Measurements from ENCODE around the gene NANP. TPM values are rescaled to one million over a fixed set of nuclear protein-coding genes. Genes with fewer than 3 reads are reported as not detected.
"Not testable (repeated sequence)": the region's sequence is repeated elsewhere in the genome, so short reads cannot be mapped to it uniquely, and the experiment has no call there.

NANP gene
- polyA plus RNA-seq, 1 experiment: 6.7 TPM

DNA sequence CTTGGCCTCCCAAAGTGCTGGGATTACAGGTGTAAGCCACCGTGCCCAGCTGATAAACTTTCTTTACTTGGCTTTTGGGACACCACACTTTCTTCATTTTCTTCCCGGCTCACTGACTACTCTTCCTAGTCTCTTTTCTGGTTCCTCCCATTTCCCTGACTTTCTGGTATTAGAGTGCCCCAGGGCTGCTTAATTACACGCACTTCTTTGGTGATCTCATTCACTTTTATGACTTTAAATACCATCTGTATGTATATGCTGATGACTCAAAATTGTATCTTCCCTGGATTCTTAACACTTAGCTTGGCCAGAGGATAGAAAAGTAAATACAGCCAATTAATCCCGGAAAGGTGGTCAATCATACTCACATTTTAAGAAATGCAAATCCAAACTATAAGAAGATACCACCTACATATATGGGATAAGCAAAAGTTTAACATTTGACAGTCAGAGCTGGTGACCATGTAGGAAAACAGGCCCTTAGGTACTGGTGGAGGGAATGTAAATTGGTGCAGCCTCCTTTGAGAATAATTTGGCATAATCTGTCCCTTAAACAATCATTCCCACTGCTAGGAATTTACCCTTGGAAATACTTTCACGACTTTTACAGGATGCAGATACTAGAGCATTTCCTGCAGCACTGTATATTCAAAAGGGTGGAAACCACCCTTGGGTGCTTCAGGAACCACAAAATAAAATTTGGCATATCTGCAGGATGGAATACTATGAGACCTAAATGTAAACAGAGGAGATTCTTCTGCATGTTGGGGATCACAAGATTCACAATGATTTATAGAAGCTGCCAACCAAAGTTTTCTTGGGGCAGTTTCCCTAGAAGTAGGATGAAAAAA, 9.4 kb upstream of the NANP start:
- CTCF ChIA-PET: no interaction called here
- Histone ChIP-seq H3K27ac (ENCODE audit: low read depth, low read length) (no peak overlapping the region), H3K4me3 (ENCODE audit: low read depth, low read length) (no peak overlapping the region), H3K27me3 (ENCODE audit: control insufficient read depth, insufficient read depth, low read length) (no peaks in the 10 kb centered on the region), H3K9me3 (ENCODE audit: control insufficient read depth, insufficient read depth, low read length) (no peaks in the 10 kb centered on the region)
- DNase-seq (ENCODE audit: low read depth, low spot score): no peak
- TF ChIP-seq, protein P1, sequence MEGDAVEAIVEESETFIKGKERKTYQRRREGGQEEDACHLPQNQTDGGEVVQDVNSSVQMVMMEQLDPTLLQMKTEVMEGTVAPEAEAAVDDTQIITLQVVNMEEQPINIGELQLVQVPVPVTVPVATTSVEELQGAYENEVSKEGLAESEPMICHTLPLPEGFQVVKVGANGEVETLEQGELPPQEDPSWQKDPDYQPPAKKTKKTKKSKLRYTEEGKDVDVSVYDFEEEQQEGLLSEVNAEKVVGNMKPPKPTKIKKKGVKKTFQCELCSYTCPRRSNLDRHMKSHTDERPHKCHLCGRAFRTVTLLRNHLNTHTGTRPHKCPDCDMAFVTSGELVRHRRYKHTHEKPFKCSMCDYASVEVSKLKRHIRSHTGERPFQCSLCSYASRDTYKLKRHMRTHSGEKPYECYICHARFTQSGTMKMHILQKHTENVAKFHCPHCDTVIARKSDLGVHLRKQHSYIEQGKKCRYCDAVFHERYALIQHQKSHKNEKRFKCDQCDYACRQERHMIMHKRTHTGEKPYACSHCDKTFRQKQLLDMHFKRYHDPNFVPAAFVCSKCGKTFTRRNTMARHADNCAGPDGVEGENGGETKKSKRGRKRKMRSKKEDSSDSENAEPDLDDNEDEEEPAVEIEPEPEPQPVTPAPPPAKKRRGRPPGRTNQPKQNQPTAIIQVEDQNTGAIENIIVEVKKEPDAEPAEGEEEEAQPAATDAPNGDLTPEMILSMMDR (IDR thresholded peaks at IDR 0.05; ENCODE audit: low read depth, low read length): no peak
- POLR2A ChIA-PET: no interaction called here

DNA sequence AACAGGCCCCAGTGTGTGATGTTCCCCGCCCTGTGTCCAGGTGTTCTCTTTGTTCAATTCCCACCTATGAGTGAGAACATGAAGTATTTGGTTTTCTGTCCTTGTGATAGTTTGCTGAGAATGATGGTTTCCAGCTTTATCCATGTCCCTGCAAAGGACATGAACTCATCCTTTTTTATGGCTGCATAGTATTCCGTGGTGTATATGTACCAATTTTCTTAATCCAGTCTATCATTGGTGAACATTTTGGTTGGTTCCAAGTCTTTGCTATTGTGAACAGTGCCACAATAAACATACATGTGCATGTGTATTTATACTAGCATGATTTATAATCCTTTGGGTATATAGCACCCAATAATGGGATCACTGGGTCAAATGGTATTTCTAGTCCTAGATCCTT, 6.8 kb upstream of the NANP start:
- H3K4me3 ChIP-seq (ENCODE audit: low read depth, low read length); CTCF ChIA-PET; H3K9me3 ChIP-seq (ENCODE audit: control insufficient read depth, insufficient read depth, low read length); H3K27me3 ChIP-seq (ENCODE audit: control insufficient read depth, insufficient read depth, low read length); POLR2A ChIA-PET; H3K27ac ChIP-seq (ENCODE audit: low read depth, low read length); DNase-seq (ENCODE audit: low read depth, low spot score): not testable (repeated sequence)

DNA sequence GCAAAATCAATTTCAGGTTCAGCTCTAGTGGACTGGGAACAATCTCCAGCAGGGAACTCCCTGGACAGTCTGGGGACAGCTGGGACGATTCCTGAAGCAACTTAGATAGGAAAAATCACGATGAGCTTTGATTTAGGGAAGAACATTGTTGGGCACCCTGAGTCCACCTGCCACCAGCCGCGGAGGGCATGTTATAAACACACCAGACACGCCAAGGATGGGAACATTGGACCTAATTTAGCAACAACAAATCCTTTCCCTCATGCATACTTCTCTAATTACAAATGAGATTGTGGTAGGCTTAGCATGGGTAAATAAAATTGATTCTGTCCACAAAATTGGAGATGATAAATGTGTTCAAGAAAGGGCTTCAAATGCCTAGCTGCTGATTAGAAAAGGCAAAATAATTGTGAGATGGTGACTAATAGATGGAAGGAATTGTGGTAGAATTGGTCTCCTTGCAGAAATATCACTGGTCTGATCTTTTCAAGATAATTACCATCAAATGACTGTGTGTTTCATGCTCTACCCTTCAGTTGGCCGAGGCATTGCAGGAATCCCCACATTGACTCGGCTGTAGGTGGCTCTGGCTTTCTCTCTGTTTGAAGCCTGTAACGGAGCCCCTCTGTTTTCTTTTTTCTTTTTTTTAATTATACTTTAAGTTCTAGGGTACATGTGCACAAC, 6.1 kb upstream of the NANP start:
- Histone ChIP-seq H3K27ac (ENCODE audit: low read depth, low read length) (no peak overlapping the region), H3K27me3 (ENCODE audit: control insufficient read depth, insufficient read depth, low read length) (no peaks in the 10 kb centered on the region), H3K9me3 (ENCODE audit: control insufficient read depth, insufficient read depth, low read length) (no peaks in the 10 kb centered on the region), H3K4me3 (ENCODE audit: low read depth, low read length) (no peak overlapping the region)
- TF ChIP-seq, protein P1 (IDR thresholded peaks at IDR 0.05; ENCODE audit: low read depth, low read length): no peak
- CTCF ChIA-PET: no interaction called here
- POLR2A ChIA-PET: no interaction called here
- DNase-seq (ENCODE audit: low read depth, low spot score): no peak

DNA sequence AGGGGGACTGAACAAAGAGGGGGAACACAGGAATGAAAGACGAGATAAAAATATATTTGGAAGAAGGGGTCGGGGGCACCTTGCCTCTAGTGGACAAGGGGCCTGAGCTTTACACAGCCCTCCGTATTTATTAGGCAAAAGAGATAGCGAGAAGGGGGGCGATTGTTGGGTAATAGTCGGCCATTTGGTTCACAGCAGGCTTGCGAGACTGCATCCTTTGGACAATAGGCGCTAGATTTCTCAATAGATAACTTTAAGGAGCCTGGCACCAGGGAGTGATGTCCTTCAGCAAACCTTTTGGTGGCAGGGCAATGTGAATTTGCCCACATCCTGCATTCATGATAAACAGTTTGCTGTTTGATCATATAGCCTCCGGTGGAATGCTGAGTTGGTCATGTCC, 3.0 kb upstream of the NANP start:
- peaks cover 6% of the 10 kb centered on the region; the same call in 1 of the 2 replicates for H3K9me3 ChIP-seq (ENCODE audit: control insufficient read depth, insufficient read depth, low read length)
- TF ChIP-seq, protein P1 (IDR thresholded peaks at IDR 0.05; ENCODE audit: low read depth, low read length): no peak
- ChIA-PET CTCF (no interaction called here), POLR2A (no interaction called here)
- H3K27ac ChIP-seq (ENCODE audit: low read depth, low read length): no peak overlapping the region
- no peak for DNase-seq (ENCODE audit: low read depth, low spot score)
- H3K4me3 ChIP-seq (ENCODE audit: low read depth, low read length): no peak overlapping the region
- H3K27me3 ChIP-seq (ENCODE audit: control insufficient read depth, insufficient read depth, low read length): no peaks in the 10 kb centered on the region

DNA sequence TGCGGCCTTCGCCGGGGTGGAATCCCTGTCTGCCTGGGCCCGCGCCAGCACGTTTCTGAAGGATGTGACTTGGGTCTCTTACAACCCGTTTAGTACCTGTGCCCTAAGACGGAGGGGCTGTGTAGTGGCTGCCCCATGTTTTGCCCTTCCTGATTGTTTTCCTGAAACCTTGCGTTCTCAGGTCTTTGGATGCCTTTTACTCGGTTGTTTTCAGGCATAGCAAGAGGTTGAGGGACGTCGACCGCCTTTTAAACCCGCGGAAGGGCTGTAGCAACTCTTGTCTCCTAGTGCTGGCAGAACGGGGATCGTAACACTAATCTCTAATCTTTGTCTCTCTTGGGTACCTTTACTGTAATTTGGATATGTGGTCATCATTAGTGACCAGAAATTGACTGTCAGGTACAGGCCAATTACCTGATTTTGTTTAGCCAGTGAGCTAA, 706 bp upstream of the NANP start:
- Histone ChIP-seq H3K4me3 (ENCODE audit: low read depth, low read length) (peak overlapping the region; percentile 91), H3K27ac (ENCODE audit: low read depth, low read length) (peak overlapping the region; percentile 89), H3K9me3 (ENCODE audit: control insufficient read depth, insufficient read depth, low read length) (peaks cover 6% of the 10 kb centered on the region; the same call in 1 of the 2 replicates), H3K27me3 (ENCODE audit: control insufficient read depth, insufficient read depth, low read length) (no peaks in the 10 kb centered on the region)
- DNase-seq (ENCODE audit: low read depth, low spot score): no peak
- ChIA-PET CTCF (no interaction called here), POLR2A (no interaction called here)
- TF ChIP-seq, protein P1 (IDR thresholded peaks at IDR 0.05; ENCODE audit: low read depth, low read length): no peak

Measured in AG04450 (cell line).